Measurements from ENCODE around the gene SRRM5. TPM values are rescaled to one million over a fixed set of nuclear protein-coding genes. Genes with fewer than 3 reads are reported as not detected.

Gene SRRM5
- total RNA-seq, 1 experiment from 2014 or later: not detected

GRCh38 chr19:43570174-43570791, 41.6 kb upstream of the SRRM5 start (continued):
- no peak for TF ChIP-seq POLR2A (IDR thresholded peaks at IDR 0.05; ENCODE audit: borderline replicate concordance, extremely low read depth, insufficient read depth, insufficient read length)

GRCh38 chr19:43572171-43572588, 39.7 kb upstream of the SRRM5 start:
- H3K9ac ChIP-seq (ENCODE audit: low read length): no peak overlapping the region
- H3K9me3 ChIP-seq (ENCODE audit: control insufficient read depth in 1 of 2, insufficient read depth in 1 of 2, low read depth in 1 of 2, low read length in 2 of 2): no peaks in the 10 kb centered on the region
- no peak for DNase-seq (ENCODE audit: low read depth, low spot score)
- peaks cover 11 to 14% of the 10 kb centered on the region in 2 experiments for H3K4me1 ChIP-seq (ENCODE audit: control insufficient read depth in 1 of 2, insufficient read depth in 2 of 2, low read length in 2 of 2)
- H3K4me3 ChIP-seq (replicated peaks in 1 of 2; ENCODE audit: low read depth in 1 of 2, low read length in 2 of 2): no peak overlapping the region
- H3K9me2 ChIP-seq (ENCODE audit: insufficient read depth): no peaks in the 10 kb centered on the region
- ChIA-PET RAD21 (ENCODE audit: low non-redundant PET in 1 of 2, low total read pairs in 2 of 2, uncharacterized antibody in 2 of 2, unreplicated experiment in 2 of 2) (no interaction called here), CTCF (no interaction called here), POLR2A (no interaction called here)
- intact Hi-C loops (cut with micrococcal nuclease): no loop called here
- H3K36me3 ChIP-seq (ENCODE audit: control insufficient read depth in 1 of 2, insufficient read depth in 2 of 2, low read length in 2 of 2): no peaks in the 10 kb centered on the region
- no peak overlapping the region for H3K27ac ChIP-seq (ENCODE audit: low read depth, low read length)
- no peaks in the 10 kb centered on the region for H4K20me1 ChIP-seq (ENCODE audit: insufficient read depth)
- no peak for ATAC-seq
- BruUV-seq (replicated peaks): no TSS peak
- TF ChIP-seq RAD21 (IDR thresholded peaks at IDR 0.05; ENCODE audit: low read depth): no peak
- no peak for TF ChIP-seq SRF (IDR thresholded peaks at IDR 0.05; ENCODE audit: low read depth)
- TF ChIP-seq ELF1 (IDR thresholded peaks at IDR 0.05; ENCODE audit: borderline replicate concordance, low read depth): no peak
- TF ChIP-seq CTCF (IDR thresholded peaks at IDR 0.05 in 2 of 3, conservative IDR thresholded peaks at IDR 0.05 in 1 of 3; ENCODE audit: borderline replicate concordance in 1 of 3, insufficient read depth in 1 of 3, low read depth in 2 of 3, low read length in 2 of 3): no peak
- no peak for TF ChIP-seq MAX (IDR thresholded peaks at IDR 0.05)
- no peak for TF ChIP-seq FOSL1 (IDR thresholded peaks at IDR 0.05; ENCODE audit: low read depth)
- TF ChIP-seq CEBPB (IDR thresholded peaks at IDR 0.05; ENCODE audit: low read depth): no peak
- TF ChIP-seq CBX3 (IDR thresholded peaks at IDR 0.05; ENCODE audit: low read depth): no peak
- TF ChIP-seq ZBTB33 (IDR thresholded peaks at IDR 0.05; ENCODE audit: extremely low read depth, insufficient replicate concordance, low read length): no peak
- TF ChIP-seq EZH2 (IDR thresholded peaks at IDR 0.05): no peak
- no peak for TF ChIP-seq POLR2AphosphoS5 (IDR thresholded peaks at IDR 0.05; ENCODE audit: low read depth, low read length)
- TF ChIP-seq TCF7L2 (IDR thresholded peaks at IDR 0.05; ENCODE audit: borderline replicate concordance, extremely low read depth, insufficient read depth, insufficient read length): no peak
- no peak for TF ChIP-seq POLR2A (IDR thresholded peaks at IDR 0.05; ENCODE audit: borderline replicate concordance, extremely low read depth, insufficient read depth, insufficient read length)
- TF ChIP-seq SP1 (IDR thresholded peaks at IDR 0.05; ENCODE audit: low read depth): no peak
- TF ChIP-seq EGR1 (IDR thresholded peaks at IDR 0.05; ENCODE audit: low read depth): no peak
- H3K79me2 ChIP-seq (ENCODE audit: insufficient read depth, low read length): peaks cover 10% of the 10 kb centered on the region; the same call in 1 of the 2 replicates
- H3K4me2 ChIP-seq (ENCODE audit: low read length): no peak overlapping the region
- no peak overlapping the region for H2AFZ ChIP-seq (ENCODE audit: low read depth, low read length, poor library complexity, severe bottlenecking)
- H3K27me3 ChIP-seq (ENCODE audit: insufficient read depth, low read length): no peaks in the 10 kb centered on the region

Data from HCT116 (cell line).